HEK293 (cell line): Measurements from ENCODE around the gene ZFAND6.

Experiments
- BCL11A ChIP-seq: fragments of 450-650 bp; formaldehyde crosslinking; IDR thresholded peaks from 2 replicates; pipeline ENCODE4 v1.5.1; 2016; ENCODE audit warnings: low read depth, missing biosample characterization, missing genetic modification characterization
- BCL11B ChIP-seq: fragments of 450-650 bp; formaldehyde crosslinking; IDR thresholded peaks from 2 replicates; pipeline ENCODE4 v1.5.1; 2016; ENCODE audit warnings: low read depth, missing biosample characterization, missing genetic modification characterization
- FEZF1 ChIP-seq: fragments of 450-650 bp; formaldehyde crosslinking; IDR thresholded peaks from 2 replicates; pipeline ENCODE4 v1.5.1; 2016; ENCODE audit warnings: missing biosample characterization, missing genetic modification characterization
- GLIS1 ChIP-seq: fragments of 450-650 bp; formaldehyde crosslinking; IDR thresholded peaks from 2 replicates; pipeline ENCODE4 v1.5.1; 2016; ENCODE audit warnings: missing biosample characterization, missing genetic modification characterization
- IKZF3 ChIP-seq: fragments of 450-650 bp; IDR thresholded peaks from 2 replicates; pipeline ENCODE4 v1.5.0; 2018; ENCODE audit warnings: missing biosample characterization, mild to moderate bottlenecking, missing genetic modification characterization, moderate library complexity
- ZBTB17 ChIP-seq: fragments of 450-650 bp; formaldehyde crosslinking; IDR thresholded peaks from 2 replicates; pipeline ENCODE4 v1.5.1; 2016; ENCODE audit warnings: missing biosample characterization, missing genetic modification characterization
- ZBTB20 ChIP-seq: fragments of 450-650 bp; formaldehyde crosslinking; IDR thresholded peaks from 2 replicates; pipeline ENCODE4 v1.5.1; 2016; ENCODE audit warnings: missing biosample characterization, missing genetic modification characterization
- ZNF112 ChIP-seq: fragments of 450-650 bp; formaldehyde crosslinking; IDR thresholded peaks from 2 replicates; pipeline ENCODE4 v1.5.0; 2017; ENCODE audit warnings: missing biosample characterization, missing genetic modification characterization
- ZNF16 ChIP-seq: fragments of 450-650 bp; formaldehyde crosslinking; IDR thresholded peaks from 2 replicates; pipeline ENCODE4 v1.5.1; 2016; ENCODE audit warnings: low read depth, missing biosample characterization, missing genetic modification characterization
- ZNF175 ChIP-seq: fragments of 450-650 bp; formaldehyde crosslinking; IDR thresholded peaks from 2 replicates; pipeline ENCODE4 v1.5.1; 2016; ENCODE audit warnings: missing biosample characterization, missing genetic modification characterization
- ZNF184 ChIP-seq: fragments of 450-650 bp; IDR thresholded peaks from 2 replicates; pipeline ENCODE4 v1.5.1; 2018; ENCODE audit warnings: missing biosample characterization, mild to moderate bottlenecking, missing genetic modification characterization
- ZNF221 ChIP-seq: fragments of 450-650 bp; formaldehyde crosslinking; IDR thresholded peaks from 2 replicates; pipeline ENCODE4 v1.5.1; 2017; ENCODE audit warnings: missing biosample characterization, missing genetic modification characterization, borderline replicate concordance
- ZNF24 ChIP-seq: fragments of 450-650 bp; formaldehyde crosslinking; IDR thresholded peaks from 2 replicates; pipeline ENCODE4 v1.5.1; 2016; ENCODE audit warnings: missing biosample characterization, missing genetic modification characterization
- ZNF266 ChIP-seq: fragments of 450-650 bp; formaldehyde crosslinking; IDR thresholded peaks from 2 replicates; pipeline ENCODE4 v1.5.1; 2016; ENCODE audit warnings: missing biosample characterization, missing genetic modification characterization, low read depth
- ZNF341 ChIP-seq: fragments of 450-650 bp; formaldehyde crosslinking; IDR thresholded peaks from 2 replicates; pipeline ENCODE4; 2016; ENCODE audit warnings: low read depth, missing biosample characterization, missing genetic modification characterization
- ZNF473 ChIP-seq: fragments of 450-650 bp; formaldehyde crosslinking; IDR thresholded peaks from 2 replicates; pipeline ENCODE4 v1.5.1; 2017; ENCODE audit warnings: missing biosample characterization, missing genetic modification characterization
- ZNF558 ChIP-seq: fragments of 450-650 bp; formaldehyde crosslinking; IDR thresholded peaks from 2 replicates; pipeline ENCODE4 v1.5.1; 2016; ENCODE audit warnings: missing biosample characterization, missing genetic modification characterization
- ZNF571 ChIP-seq: fragments of 450-650 bp; formaldehyde crosslinking; IDR thresholded peaks from 2 replicates; pipeline ENCODE4 v1.5.0; 2017; ENCODE audit warnings: missing biosample characterization, missing genetic modification characterization
- ZNF600 ChIP-seq: fragments of 450-650 bp; formaldehyde crosslinking; IDR thresholded peaks from 2 replicates; pipeline ENCODE4 v1.5.1; 2016; ENCODE audit warnings: missing biosample characterization, missing genetic modification characterization
- ZNF768 ChIP-seq: fragments of 450-650 bp; formaldehyde crosslinking; IDR thresholded peaks from 2 replicates; pipeline ENCODE4 v1.5.1; 2018; ENCODE audit warnings: missing biosample characterization, mild to moderate bottlenecking, missing genetic modification characterization
- ZXDB ChIP-seq: fragments of 450-650 bp; formaldehyde crosslinking; IDR thresholded peaks from 2 replicates; pipeline ENCODE4 v1.5.1; 2016; ENCODE audit warnings: missing biosample characterization, missing genetic modification characterization
- TF ChIP-seq, protein P1 (sequence below): fragments of 450-650 bp; formaldehyde crosslinking; IDR thresholded peaks from 2 replicates; pipeline ENCODE4 v1.5.1; 2016; ENCODE audit warnings: missing biosample characterization, missing genetic modification characterization, borderline replicate concordance
- TF ChIP-seq, protein P2 (sequence below): fragments of 450-650 bp; formaldehyde crosslinking; IDR thresholded peaks from 2 replicates; pipeline ENCODE4 v1.5.1; 2017; ENCODE audit warnings: missing biosample characterization, missing genetic modification characterization
- TF ChIP-seq, protein P3 (sequence below): fragments of 450-650 bp; formaldehyde crosslinking; IDR thresholded peaks from 2 replicates; pipeline ENCODE4 v1.5.1; 2016; ENCODE audit warnings: missing biosample characterization, missing genetic modification characterization
- TF ChIP-seq, protein P4 (sequence below): fragments of 450-650 bp; formaldehyde crosslinking; IDR thresholded peaks from 2 replicates; pipeline ENCODE4 v1.5.1; 2016; ENCODE audit warnings: missing biosample characterization, missing genetic modification characterization
- TF ChIP-seq, protein P5 (sequence below): fragments of 450-650 bp; formaldehyde crosslinking; IDR thresholded peaks from 2 replicates; pipeline ENCODE4 v1.5.1; 2016; ENCODE audit warnings: missing biosample characterization, missing genetic modification characterization

ZFAND6 gene

DNA sequence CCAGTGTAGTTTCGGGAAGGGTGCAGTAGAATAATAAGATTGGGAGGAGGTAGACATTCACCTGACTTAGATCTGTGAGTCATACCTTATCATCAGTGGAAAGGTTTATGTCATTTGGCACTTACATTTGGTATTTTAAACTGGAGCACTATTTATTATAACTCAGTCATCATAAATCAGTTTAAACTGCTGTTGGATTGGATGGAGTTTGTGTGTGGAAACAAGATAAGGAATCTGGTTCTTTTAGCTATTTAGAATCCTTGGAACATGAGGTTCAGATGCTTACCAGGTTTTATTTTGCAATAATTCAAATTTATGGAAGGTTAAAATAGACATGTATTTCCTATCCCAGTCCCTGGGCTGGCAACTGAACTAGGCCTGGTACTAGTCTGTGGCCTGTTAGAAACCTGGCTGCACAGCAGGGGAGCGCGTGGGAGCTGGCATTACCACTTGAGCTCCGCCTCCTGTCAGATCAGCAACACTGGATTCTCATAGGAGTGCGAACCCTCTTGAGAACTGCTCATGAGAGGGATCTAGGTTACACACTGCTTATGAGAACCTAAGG is 34.5 kb downstream of the ZFAND6 start (continued):
- TF ChIP-seq, protein P1, sequence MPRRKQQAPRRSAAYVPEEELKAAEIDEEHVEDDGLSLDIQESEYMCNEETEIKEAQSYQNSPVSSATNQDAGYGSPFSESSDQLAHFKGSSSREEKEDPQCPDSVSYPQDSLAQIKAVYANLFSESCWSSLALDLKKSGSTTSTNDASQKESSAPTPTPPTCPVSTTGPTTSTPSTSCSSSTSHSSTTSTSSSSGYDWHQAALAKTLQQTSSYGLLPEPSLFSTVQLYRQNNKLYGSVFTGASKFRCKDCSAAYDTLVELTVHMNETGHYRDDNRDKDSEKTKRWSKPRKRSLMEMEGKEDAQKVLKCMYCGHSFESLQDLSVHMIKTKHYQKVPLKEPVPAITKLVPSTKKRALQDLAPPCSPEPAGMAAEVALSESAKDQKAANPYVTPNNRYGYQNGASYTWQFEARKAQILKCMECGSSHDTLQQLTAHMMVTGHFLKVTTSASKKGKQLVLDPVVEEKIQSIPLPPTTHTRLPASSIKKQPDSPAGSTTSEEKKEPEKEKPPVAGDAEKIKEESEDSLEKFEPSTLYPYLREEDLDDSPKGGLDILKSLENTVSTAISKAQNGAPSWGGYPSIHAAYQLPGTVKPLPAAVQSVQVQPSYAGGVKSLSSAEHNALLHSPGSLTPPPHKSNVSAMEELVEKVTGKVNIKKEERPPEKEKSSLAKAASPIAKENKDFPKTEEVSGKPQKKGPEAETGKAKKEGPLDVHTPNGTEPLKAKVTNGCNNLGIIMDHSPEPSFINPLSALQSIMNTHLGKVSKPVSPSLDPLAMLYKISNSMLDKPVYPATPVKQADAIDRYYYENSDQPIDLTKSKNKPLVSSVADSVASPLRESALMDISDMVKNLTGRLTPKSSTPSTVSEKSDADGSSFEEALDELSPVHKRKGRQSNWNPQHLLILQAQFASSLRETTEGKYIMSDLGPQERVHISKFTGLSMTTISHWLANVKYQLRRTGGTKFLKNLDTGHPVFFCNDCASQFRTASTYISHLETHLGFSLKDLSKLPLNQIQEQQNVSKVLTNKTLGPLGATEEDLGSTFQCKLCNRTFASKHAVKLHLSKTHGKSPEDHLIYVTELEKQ = peak; percentile 93
- TF ChIP-seq FEZF1 (peak; percentile 86), ZBTB17 (peak; percentile 80), ZNF558 (0 out of 2 replicates have a peak, but pooled peaks have one; percentile 34), ZNF768 (tag by site-specific recombination) (no peak), ZNF341 (tag by site-specific recombination) (no peak), ZNF175 (tag by site-specific recombination) (no peak), ZBTB20 (tag by site-specific recombination) (peak; percentile 86), ZNF184 (peak; percentile 57; the same call in 1 of the 2 replicates), GLIS1 (tag by site-specific recombination) (peak; percentile 83), IKZF3 (tag by site-specific recombination) (0 out of 2 replicates have a peak, but pooled peaks have one; percentile 36), BCL11A (tag by site-specific recombination) (peak; percentile 91), ZNF473 (no peak), ZNF24 (tag by site-specific recombination) (peak; percentile 66), BCL11B (tag by site-specific recombination) (peak; percentile 83; the same call in 1 of the 2 replicates), ZNF112 (tag by site-specific recombination) (no peak), ZNF266 (no peak), ZNF571 (tag by site-specific recombination) (no peak), ZXDB (tag by site-specific recombination) (peak; percentile 95), ZNF221 (tag by site-specific recombination) (no peak), ZNF600 (tag by site-specific recombination) (peak; percentile 78), ZNF16 (no peak)
- TF ChIP-seq, protein P2, sequence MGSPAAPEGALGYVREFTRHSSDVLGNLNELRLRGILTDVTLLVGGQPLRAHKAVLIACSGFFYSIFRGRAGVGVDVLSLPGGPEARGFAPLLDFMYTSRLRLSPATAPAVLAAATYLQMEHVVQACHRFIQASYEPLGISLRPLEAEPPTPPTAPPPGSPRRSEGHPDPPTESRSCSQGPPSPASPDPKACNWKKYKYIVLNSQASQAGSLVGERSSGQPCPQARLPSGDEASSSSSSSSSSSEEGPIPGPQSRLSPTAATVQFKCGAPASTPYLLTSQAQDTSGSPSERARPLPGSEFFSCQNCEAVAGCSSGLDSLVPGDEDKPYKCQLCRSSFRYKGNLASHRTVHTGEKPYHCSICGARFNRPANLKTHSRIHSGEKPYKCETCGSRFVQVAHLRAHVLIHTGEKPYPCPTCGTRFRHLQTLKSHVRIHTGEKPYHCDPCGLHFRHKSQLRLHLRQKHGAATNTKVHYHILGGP (tag by site-specific recombination) = peak; percentile 85
- TF ChIP-seq, protein P3, sequence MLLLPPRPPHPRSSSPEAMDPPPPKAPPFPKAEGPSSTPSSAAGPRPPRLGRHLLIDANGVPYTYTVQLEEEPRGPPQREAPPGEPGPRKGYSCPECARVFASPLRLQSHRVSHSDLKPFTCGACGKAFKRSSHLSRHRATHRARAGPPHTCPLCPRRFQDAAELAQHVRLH (tag by site-specific recombination) = peak; percentile 71
- TF ChIP-seq, protein P4, sequence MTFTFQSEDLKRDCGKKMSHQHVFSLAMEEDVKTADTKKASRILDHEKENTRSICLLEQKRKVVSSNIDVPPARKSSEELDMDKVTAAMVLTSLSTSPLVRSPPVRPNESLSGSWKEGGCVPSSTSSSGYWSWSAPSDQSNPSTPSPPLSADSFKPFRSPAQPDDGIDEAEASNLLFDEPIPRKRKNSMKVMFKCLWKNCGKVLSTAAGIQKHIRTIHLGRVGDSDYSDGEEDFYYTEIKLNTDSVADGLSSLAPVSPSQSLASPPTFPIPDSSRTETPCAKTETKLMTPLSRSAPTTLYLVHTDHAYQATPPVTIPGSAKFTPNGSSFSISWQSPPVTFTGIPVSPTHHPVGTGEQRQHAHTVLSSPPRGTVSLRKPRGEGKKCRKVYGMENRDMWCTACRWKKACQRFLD (tag by site-specific recombination) = no peak
- TF ChIP-seq, protein P5, sequence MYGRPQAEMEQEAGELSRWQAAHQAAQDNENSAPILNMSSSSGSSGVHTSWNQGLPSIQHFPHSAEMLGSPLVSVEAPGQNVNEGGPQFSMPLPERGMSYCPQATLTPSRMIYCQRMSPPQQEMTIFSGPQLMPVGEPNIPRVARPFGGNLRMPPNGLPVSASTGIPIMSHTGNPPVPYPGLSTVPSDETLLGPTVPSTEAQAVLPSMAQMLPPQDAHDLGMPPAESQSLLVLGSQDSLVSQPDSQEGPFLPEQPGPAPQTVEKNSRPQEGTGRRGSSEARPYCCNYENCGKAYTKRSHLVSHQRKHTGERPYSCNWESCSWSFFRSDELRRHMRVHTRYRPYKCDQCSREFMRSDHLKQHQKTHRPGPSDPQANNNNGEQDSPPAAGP (tag by site-specific recombination) = peak; percentile 66
